Activated CD4-positive, alpha-beta T cell treated with anti-CD3 and anti-CD28 coated beads, Interleukin-2, amount 50 U/mL, for 16 hours (primary cell): ENCODE measurements around the gene MINDY3.
"Not testable (repeated sequence)": the region's sequence is repeated elsewhere in the genome, so short reads cannot be mapped to it uniquely, and the experiment has no call there.

Source experiments
- DNase-seq: peaks from one replicate; pipeline ENCODE4 v3.0.0-alpha.2; 2020

MINDY3 gene

GRCh38 chr10:15856328-15857015, 3.8 kb downstream of the MINDY3 start:
- no peak for DNase-seq

GRCh38 chr10:15853800-15854199, 6.5 kb downstream of the MINDY3 start:
- DNase-seq, result no peak

- no peak for DNase-seq
These were observed 8.2 kb downstream of the MINDY3 start for GRCh38 chr10:15852111-15852557.

- not testable (repeated sequence) for DNase-seq
These were observed 9.8 kb downstream of the MINDY3 start for GRCh38 chr10:15850337-15850978.

GRCh38 chr10:15849316-15849715, 11.0 kb downstream of the MINDY3 start:
- DNase-seq, result no peak

- no peak for DNase-seq
These were observed 12.8 kb downstream of the MINDY3 start for GRCh38 chr10:15847481-15847880.

- no peak for DNase-seq
These were observed 15.8 kb downstream of the MINDY3 start for GRCh38 chr10:15844517-15844916.

GRCh38 chr10:15843695-15844094, 16.6 kb downstream of the MINDY3 start:
- DNase-seq, result no peak

GRCh38 chr10:15842556-15843169, 17.6 kb downstream of the MINDY3 start:
- DNase-seq, result peak; percentile 20

- no peak for DNase-seq
These were observed 18.6 kb downstream of the MINDY3 start for GRCh38 chr10:15841696-15842095.

- peak; percentile 64 for DNase-seq
These were observed 23.5 kb downstream of the MINDY3 start for GRCh38 chr10:15836807-15837206.

GRCh38 chr10:15829495-15829894, 30.8 kb downstream of the MINDY3 start:
- DNase-seq, result no peak

- DNase-seq, result no peak
These were observed 35.8 kb downstream of the MINDY3 start for GRCh38 chr10:15824498-15824897.

GRCh38 chr10:15822131-15822530, 38.2 kb downstream of the MINDY3 start:
- DNase-seq, result no peak

- no peak for DNase-seq
These were observed 39.1 kb downstream of the MINDY3 start for GRCh38 chr10:15821046-15821683.

GRCh38 chr10:15817409-15818046, 42.8 kb downstream of the MINDY3 start:
- no peak for DNase-seq

GRCh38 chr10:15815242-15815885, 44.9 kb downstream of the MINDY3 start:
- no peak for DNase-seq

- DNase-seq, result no peak
These were observed 45.7 kb downstream of the MINDY3 start for GRCh38 chr10:15814565-15814964.

GRCh38 chr10:15813415-15813814, 46.9 kb downstream of the MINDY3 start:
- no peak for DNase-seq

GRCh38 chr10:15809450-15809849, 50.9 kb downstream of the MINDY3 start:
- no peak for DNase-seq

- no peak for DNase-seq
These were observed 52.0 kb downstream of the MINDY3 start for GRCh38 chr10:15808204-15808797.

- DNase-seq, result no peak
These were observed 54.8 kb downstream of the MINDY3 start for GRCh38 chr10:15805395-15806058.
